Ishikawa (cell line): ENCODE results near the gene TGM4.

Experiments
- CEBPB ChIP-seq: IDR thresholded peaks from 2 replicates; pipeline ENCODE4 v1.6.1; 2012
- CREB1 ChIP-seq: IDR thresholded peaks from 2 replicates; pipeline ENCODE4 v1.6.1; 2012; ENCODE audit warnings: low read depth
- EGR1 ChIP-seq: IDR thresholded peaks from 2 replicates; pipeline ENCODE4 v1.6.1; 2012
- EP300 ChIP-seq: IDR thresholded peaks from 2 replicates; pipeline ENCODE4 v1.6.1; 2012; ENCODE audit warnings: borderline replicate concordance
- FOXM1 ChIP-seq: IDR thresholded peaks from 2 replicates; pipeline ENCODE4 v1.6.1; 2012; ENCODE audit warnings: low read depth, borderline replicate concordance
- NFIC ChIP-seq: IDR thresholded peaks from 2 replicates; pipeline ENCODE4 v1.6.1; 2012
- RAD21 ChIP-seq: IDR thresholded peaks from 2 replicates; pipeline ENCODE4 v1.6.1; 2012; ENCODE audit warnings: low read depth
- TAF1 ChIP-seq: IDR thresholded peaks from 2 replicates; pipeline ENCODE4 v1.6.1; 2012; ENCODE audit warnings: low read depth, mild to moderate bottlenecking
- TCF12 ChIP-seq: IDR thresholded peaks from 2 replicates; pipeline ENCODE4 v1.6.1; 2012; ENCODE audit warnings: low read depth
- TEAD4 ChIP-seq: IDR thresholded peaks from 2 replicates; pipeline ENCODE4 v1.6.1; 2012
- YY1 ChIP-seq: IDR thresholded peaks from 2 replicates; pipeline ENCODE4 v1.6.1; 2012; ENCODE audit warnings: low read depth
- ZBTB7A ChIP-seq: IDR thresholded peaks from 2 replicates; pipeline ENCODE4 v1.6.1; 2012; ENCODE audit warnings: low read depth
- TF ChIP-seq, protein P1 (sequence below): IDR thresholded peaks from 2 replicates; pipeline ENCODE4 v1.6.1; 2012; ENCODE audit warnings: low read depth, mild to moderate bottlenecking
- TF ChIP-seq, protein P2 (sequence below): IDR thresholded peaks from 2 replicates; pipeline ENCODE4 v1.6.1; 2012
- TF ChIP-seq, protein P3 (sequence below): IDR thresholded peaks from 2 replicates; pipeline ENCODE4 v1.6.1; 2012

TGM4 gene

DNA sequence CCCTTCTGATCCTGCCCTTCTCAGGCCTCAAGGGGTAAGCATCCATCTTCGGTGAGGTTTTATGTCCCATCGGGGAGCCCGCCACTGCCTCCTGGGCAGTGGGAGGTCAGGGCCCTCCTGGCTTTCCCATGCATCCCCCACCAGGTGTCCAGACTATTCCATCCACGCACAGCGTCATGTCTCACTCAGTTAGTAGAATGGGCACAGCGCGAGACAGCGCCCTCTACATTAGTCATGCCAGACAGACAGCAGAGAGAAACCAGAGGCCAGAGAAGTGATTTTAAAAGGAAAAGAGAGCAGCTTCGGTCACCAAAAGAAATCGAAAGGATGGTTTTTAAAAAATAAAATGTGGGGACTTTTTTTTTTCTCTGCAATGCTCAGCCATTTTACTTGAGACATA lies 51.8 kb downstream of the TGM4 start:
- TF ChIP-seq EP300 (no peak), YY1 (no peak), TAF1 (no peak), RAD21 (no peak), EGR1 (no peak), ZBTB7A (no peak), NFIC (no peak), CREB1 (no peak), TEAD4 (no peak), FOXM1 (no peak)
- TF ChIP-seq, protein P1, sequence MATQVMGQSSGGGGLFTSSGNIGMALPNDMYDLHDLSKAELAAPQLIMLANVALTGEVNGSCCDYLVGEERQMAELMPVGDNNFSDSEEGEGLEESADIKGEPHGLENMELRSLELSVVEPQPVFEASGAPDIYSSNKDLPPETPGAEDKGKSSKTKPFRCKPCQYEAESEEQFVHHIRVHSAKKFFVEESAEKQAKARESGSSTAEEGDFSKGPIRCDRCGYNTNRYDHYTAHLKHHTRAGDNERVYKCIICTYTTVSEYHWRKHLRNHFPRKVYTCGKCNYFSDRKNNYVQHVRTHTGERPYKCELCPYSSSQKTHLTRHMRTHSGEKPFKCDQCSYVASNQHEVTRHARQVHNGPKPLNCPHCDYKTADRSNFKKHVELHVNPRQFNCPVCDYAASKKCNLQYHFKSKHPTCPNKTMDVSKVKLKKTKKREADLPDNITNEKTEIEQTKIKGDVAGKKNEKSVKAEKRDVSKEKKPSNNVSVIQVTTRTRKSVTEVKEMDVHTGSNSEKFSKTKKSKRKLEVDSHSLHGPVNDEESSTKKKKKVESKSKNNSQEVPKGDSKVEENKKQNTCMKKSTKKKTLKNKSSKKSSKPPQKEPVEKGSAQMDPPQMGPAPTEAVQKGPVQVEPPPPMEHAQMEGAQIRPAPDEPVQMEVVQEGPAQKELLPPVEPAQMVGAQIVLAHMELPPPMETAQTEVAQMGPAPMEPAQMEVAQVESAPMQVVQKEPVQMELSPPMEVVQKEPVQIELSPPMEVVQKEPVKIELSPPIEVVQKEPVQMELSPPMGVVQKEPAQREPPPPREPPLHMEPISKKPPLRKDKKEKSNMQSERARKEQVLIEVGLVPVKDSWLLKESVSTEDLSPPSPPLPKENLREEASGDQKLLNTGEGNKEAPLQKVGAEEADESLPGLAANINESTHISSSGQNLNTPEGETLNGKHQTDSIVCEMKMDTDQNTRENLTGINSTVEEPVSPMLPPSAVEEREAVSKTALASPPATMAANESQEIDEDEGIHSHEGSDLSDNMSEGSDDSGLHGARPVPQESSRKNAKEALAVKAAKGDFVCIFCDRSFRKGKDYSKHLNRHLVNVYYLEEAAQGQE: no peak
- TF ChIP-seq, protein P2, sequence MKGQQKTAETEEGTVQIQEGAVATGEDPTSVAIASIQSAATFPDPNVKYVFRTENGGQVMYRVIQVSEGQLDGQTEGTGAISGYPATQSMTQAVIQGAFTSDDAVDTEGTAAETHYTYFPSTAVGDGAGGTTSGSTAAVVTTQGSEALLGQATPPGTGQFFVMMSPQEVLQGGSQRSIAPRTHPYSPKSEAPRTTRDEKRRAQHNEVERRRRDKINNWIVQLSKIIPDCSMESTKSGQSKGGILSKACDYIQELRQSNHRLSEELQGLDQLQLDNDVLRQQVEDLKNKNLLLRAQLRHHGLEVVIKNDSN: no peak
- TF ChIP-seq, protein P3, sequence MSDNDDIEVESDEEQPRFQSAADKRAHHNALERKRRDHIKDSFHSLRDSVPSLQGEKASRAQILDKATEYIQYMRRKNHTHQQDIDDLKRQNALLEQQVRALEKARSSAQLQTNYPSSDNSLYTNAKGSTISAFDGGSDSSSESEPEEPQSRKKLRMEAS: no peak

DNA sequence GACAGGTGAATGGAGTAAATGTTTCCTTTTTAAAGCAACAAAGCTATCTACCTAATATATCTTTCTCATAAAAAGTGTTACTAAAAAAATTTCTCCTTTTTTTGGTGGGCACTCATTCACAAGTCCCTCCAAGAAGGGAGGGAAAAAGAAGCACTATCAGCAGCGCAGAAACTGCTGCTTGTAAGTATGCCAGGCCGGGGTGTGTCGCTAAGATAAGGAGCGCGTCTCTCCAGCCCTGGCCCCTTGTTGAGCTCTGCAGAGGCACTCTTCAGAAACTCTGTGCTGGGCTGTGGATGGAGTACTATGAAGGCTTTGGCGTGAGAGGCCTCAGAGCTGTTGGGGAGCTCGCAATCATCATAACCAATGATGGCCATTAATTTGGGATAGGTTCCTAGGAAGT lies 52.5 kb downstream of the TGM4 start:
- TF ChIP-seq TCF12: no peak
- TF ChIP-seq NFIC: no peak
- no peak for TF ChIP-seq EGR1
- no peak for TF ChIP-seq CEBPB
- TF ChIP-seq, protein P3: no peak
- TF ChIP-seq RAD21: no peak

DNA sequence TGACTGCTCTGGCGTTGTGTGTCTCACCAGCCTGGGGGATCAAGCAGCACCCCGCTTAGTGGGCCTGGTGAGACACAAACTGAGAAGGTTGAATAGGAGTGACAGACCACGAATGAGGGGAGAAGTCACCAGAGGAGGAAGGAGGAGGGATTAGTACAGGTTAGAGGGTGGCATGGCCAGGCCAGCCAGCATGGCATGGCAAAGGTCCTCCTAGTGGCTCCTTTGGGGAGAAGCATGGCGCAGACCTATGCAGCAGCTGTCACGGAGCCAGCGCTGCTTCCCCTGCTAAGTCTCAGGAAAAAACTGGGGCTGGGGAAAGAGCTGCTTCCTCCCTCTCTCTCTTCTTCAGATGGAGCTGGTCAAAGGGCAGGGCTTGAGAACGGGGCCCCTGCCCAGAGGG lies 53.0 kb downstream of the TGM4 start:
- TF ChIP-seq, protein P2: no peak
- no peak for TF ChIP-seq NFIC
- TF ChIP-seq YY1: no peak
- no peak for TF ChIP-seq TEAD4
- TF ChIP-seq RAD21: no peak
- no peak for TF ChIP-seq EGR1
- TF ChIP-seq, protein P3: no peak
- no peak for TF ChIP-seq FOXM1
- TF ChIP-seq CEBPB: no peak
- no peak for TF ChIP-seq ZBTB7A
- TF ChIP-seq, protein P1: no peak
- TF ChIP-seq EP300: no peak
- TF ChIP-seq TCF12: no peak
- TF ChIP-seq TAF1: no peak
- no peak for TF ChIP-seq CREB1

DNA sequence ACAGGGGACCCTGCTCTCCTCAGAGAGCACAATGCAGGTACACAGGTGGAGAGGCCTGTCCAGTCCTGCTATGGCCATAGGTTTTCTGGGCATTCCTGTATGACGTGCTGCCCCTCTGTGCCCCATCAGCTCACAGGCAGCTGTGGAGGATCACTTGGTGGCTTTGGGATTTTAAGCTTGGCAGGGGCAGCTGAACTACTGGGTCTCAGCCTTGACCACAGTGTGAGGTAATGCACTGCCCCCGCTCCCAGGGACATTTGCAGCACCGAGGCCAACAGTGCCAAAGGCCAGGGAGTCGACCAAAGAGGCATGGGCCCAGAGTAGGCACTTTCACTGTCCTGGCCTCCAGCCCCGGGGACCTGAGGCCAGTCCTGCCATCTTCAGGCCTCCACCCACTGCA lies 55.4 kb downstream of the TGM4 start:
- TF ChIP-seq, protein P2: no peak
- TF ChIP-seq FOXM1 (no peak), ZBTB7A (no peak), NFIC (no peak), EP300 (no peak), TCF12 (no peak), TAF1 (no peak), CREB1 (no peak), CEBPB (no peak), EGR1 (no peak), TEAD4 (no peak)
- TF ChIP-seq, protein P1: no peak
- TF ChIP-seq, protein P3: no peak
